Measurements from ENCODE around the gene FRYL. TPM values are rescaled to one million over a fixed set of nuclear protein-coding genes. Genes with fewer than 3 reads are reported as not detected.
"Not testable (repeated sequence)": the region's sequence is repeated elsewhere in the genome, so short reads cannot be mapped to it uniquely, and the experiment has no call there.

The FRYL gene
- total RNA-seq, 1 donor from 2014 or later, result 88.6 TPM

GRCh38 chr4:48704091-48704802 is 75.8 kb downstream of the FRYL start:
- intact Hi-C loops (cut with micrococcal nuclease), result loop anchor here (10.0 kb wide), 1 partner anchor 51 kb away; no protein-coding TSS in a partner anchor

DNA sequence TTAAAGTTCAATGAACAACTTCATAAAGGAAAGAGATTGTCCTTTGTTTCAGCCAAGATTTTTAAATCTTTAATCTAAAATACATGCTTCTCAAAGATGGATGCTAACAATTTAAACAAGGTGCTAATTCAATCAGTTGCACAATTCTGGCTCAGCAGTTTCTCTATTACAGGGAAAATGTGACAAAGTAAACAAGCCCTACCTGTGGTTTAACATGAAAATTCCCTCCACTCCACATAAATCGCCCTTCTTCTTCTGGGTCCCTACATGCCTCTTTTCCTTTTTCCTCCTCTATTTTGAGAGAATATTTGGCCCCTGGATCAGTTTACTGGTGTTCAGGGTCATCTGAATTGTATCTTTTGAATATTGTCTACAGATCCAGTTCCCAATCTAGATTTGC is 80.6 kb downstream of the FRYL start:
- intact Hi-C loops (cut with micrococcal nuclease), result no loop called here

GRCh38 chr4:48698029-48698971 is 81.8 kb downstream of the FRYL start:
- intact Hi-C loops (cut with micrococcal nuclease), result no loop called here

- intact Hi-C loops (cut with micrococcal nuclease), result not testable (repeated sequence)
Measured at GRCh38 chr4:48697516-48697915, 82.6 kb downstream of the FRYL start.

GRCh38 chr4:48694824-48695223 is 85.3 kb downstream of the FRYL start:
- intact Hi-C loops (cut with micrococcal nuclease), result no loop called here

GRCh38 chr4:48693856-48694574 is 86.1 kb downstream of the FRYL start:
- intact Hi-C loops (cut with micrococcal nuclease), result no loop called here

DNA sequence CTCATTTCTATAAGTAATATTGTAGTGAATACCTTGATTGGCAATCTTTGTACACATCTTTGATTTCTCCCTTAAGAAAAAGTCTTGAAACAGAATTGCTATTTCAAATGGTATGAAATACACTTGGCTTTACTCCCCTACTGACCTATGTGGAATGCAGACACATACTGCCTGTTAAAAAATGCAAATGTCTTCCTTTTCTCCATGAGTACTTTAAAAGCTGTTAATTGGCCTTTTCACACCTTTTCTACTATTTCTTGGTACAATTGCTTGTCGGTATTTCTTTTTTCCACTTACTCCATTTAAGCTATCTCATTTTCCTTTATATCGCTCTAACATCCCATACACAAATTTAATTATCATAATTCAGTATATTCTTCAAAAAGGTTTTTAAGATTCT is 87.2 kb downstream of the FRYL start:
- intact Hi-C loops (cut with micrococcal nuclease), result no loop called here

- intact Hi-C loops (cut with micrococcal nuclease), result no loop called here
Measured at GRCh38 chr4:48692044-48692443, 88.0 kb downstream of the FRYL start.

DNA sequence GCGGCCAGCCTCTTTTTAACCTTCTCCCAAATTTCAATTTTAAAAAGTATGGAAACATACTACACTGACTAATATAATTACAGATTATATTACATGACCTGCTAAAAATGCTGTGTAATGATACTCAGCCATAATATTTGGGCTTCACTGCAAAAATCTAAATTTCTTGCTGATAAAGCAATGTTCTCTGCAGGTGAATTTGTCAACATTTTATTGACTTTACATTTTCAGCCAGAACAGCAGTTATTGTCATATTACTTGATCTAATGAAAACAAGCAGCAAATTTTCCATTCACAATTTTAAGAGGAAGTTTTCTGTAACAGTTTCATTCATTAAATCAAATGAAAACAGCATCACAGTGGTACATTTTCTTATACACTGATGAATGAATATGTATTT is 91.1 kb downstream of the FRYL start:
- intact Hi-C loops (cut with micrococcal nuclease), result no loop called here

DNA sequence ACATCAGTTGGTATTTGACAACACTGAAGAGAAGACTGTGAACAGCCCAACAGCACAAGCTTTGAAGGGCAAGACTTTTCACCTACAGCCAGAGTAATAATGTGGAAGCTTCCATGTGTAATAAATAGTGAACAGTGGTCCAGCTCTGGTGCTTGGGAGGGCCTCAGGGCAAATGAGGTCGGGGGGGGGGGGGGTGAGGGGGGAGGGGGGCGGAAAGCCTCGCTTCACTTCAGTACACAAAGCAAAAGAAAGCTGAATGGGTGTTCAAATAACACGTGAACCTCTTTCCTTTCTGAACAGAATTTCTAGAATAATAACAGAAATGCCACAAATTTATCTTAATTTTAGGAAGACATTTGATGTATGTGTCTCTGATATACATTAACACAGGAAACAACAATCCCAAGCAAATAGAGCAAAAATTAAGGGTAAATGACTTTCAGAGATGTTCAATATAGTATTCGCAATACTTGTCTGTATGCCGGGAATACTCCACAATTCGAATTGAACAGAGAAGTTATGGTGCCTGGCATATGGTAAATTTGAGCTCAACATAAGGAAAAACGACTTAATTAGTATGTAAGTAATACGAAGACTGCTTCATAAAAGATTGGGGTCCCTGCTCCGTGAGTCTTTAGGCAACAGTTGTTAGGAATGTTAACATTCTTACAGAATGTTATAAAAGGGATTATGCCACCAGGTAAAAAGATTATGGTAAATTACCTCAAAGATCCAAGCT is 92.6 kb downstream of the FRYL start:
- intact Hi-C loops (cut with micrococcal nuclease), result no loop called here

DNA sequence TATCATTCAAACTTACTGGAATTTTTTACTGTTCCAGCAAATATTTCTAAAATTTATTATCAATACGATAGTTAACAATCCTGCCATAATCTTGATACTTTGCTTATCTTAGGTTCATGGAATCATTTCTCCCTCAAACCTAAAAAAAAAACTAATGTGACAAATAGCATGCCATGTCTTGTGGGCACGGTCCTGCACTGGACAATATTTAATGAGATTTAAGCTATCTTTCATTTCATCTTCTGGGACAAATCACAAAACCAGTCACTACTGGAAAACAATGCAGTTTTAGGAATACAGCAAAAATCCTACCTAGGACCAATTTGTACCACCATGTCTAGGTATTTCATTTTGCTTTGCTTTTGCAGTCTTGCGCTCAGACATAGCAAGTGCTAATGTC is 93.7 kb downstream of the FRYL start:
- intact Hi-C loops (cut with micrococcal nuclease), result no loop called here

- intact Hi-C loops (cut with micrococcal nuclease), result loop anchor here (5.0 kb wide), 1 partner anchor 98 kb away; the partner anchor contains the start of gene FRYL
Measured at GRCh38 chr4:48683784-48684666, 96.1 kb downstream of the FRYL start.

- intact Hi-C loops (cut with micrococcal nuclease), result loop anchor here (5.0 kb wide), 1 partner anchor 99 kb away; the partner anchor contains the start of gene FRYL
Measured at GRCh38 chr4:48682870-48683269, 97.2 kb downstream of the FRYL start.

DNA sequence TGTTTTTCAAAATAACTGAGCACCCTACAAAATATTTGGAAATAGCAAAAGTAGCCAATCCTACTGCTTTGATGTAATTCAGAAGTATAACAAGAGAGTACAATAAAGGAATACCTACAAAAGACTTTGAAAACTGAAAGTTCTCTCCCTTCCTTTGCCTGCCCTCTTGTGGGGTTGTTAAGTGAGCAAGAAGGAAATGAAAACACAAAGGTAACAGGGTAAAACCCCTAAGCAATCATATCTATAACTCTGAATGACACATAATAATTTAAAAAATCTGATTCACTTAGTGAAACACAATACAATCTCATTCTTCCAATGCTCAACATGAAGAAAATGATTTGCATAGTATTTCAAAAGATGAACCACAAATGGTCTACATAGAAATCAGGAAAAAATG is 98.2 kb downstream of the FRYL start:
- intact Hi-C loops (cut with micrococcal nuclease), result loop anchor here (1.0 to 5.0 kb wide), 2 partner anchors 100 to 104 kb away; partner anchors contain the start of gene FRYL

- intact Hi-C loops (cut with micrococcal nuclease), result loop anchor here (1.0 to 5.0 kb wide), 2 partner anchors 101 to 103 kb away; partner anchors contain the start of gene FRYL
Measured at GRCh38 chr4:48680848-48681568, 99.1 kb downstream of the FRYL start.

DNA sequence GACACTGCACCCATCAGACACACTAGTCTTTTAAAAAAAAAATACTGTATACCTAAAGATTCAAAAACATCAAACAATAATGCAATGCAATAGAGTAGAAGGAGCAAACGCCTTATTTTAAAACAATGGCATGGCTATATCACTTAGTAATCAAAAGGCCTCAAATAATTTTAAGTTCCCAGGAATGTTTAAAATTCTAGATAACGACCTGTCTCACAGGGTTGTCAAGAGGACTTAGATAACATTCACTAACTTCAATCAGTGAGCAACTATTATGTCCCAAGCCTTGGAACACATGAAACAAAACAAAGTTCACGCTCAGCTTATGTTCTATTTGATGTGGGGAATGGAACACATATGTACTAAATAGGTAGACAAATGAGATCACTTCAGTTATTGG is 106.5 kb downstream of the FRYL start:
- intact Hi-C loops (cut with micrococcal nuclease), result no loop called here

DNA sequence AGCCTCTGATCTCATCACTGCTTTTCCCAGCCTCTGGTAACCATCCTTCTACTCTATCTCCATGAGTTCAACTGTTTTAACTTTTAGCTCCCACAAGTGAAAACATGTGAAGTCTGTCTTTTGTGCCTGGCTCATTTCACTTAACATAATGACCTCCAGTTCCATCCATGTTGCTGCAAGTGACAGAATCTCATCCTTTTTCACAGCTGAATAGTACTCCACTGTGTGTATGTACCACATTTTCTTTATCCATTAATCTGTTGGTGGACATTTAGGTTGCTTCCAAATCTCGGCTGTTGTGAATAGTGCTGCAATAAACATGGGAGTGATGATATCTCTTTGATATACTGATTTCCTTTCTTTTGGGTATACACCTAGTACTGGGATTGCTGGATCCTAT is 109.5 kb downstream of the FRYL start:
- intact Hi-C loops (cut with micrococcal nuclease), result no loop called here

DNA sequence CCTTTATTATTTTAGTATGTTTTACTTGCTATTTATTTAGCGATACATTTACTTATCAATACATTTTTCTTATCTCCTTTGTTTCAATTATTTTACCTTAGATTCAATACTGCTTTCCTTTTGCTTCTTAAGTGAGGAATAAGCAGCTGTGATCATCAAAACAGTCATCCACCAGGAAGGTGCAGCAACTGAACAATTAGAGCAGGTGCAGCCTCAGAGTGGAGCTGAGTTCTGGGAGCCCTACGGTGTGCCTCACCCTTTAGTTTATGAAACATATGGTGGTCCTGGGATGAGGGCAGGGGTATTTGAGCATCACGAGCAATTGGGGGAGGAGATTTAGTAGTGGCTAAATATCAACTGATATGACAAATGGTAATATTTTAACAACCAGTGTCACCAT is 111.0 kb downstream of the FRYL start:
- intact Hi-C loops (cut with micrococcal nuclease), result no loop called here

Measured in T-helper 2 cell treated with Interferon-gamma antibody and Interleukin-4, amounts not matched to agents 100 ng/mL and 5 ng/mL, for 36 hours (primary cell).